ENCODE measurements around the gene HPS5. TPM values are rescaled to one million over a fixed set of nuclear protein-coding genes. Genes with fewer than 3 reads are reported as not detected.
"Not testable (repeated sequence)": the region's sequence is repeated elsewhere in the genome, so short reads cannot be mapped to it uniquely, and the experiment has no call there.

HPS5 gene
- polyA plus RNA-seq, 4 donors, result 20.4 to 24.3 (median 22.4) TPM

DNA sequence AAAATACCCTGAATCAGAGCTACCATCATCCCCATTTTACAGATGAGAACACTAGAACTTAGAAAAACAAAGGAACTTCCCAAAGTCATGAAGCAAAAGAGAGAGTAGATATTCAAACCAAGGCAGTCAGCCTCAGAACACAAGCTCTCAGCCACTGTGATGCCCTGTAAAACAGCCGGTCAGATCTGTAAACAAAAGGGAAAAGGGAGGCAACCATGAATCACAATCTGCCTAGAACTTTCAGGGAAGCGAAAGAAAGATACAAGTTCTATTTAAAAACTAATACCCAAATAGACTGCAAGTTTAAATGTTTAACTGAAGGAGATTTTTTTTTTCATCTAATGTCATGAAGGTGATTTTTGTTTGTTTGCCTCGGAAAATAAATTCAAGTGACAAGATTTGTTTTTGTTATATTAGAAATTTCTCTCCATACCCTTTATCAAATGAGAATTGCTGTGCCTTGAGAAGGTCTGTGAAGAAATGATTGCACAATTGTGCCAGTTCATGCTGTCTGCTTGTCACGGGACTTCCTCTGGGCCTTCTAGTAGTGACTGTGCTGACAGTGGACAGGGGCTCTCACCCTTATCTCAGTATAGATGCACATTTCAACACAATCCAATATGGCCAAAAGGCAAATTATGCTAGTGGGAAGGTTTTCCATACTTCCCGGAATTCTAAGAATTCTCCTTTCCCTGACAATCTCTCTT is 44.2 kb downstream of the HPS5 start:
- DNase-seq (ENCODE audit: low read depth in 4 of 4, low spot score in 3 of 4), result no peak

DNA sequence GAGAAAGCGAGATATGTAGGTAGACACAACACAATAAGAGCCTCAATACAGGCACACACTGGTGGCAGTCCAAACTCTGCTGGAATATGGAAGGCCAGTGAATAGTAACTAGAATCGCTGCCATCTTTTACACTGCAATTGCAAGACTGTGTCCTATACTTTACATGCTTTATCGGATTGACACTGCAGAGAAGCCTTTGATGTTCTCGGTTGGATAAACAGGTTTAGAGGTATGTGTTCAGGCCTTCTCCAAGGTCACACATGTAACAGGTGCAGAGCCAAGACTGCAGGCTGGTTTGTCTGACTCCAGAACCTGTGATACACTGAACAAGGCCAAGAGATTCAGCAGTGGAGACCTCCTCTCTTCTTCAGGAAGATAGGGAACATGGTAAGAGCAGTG is 50.7 kb downstream of the HPS5 start:
- no peak for DNase-seq (ENCODE audit: low read depth in 4 of 4, low spot score in 3 of 4)

- no peak for DNase-seq (ENCODE audit: low read depth in 4 of 4, low spot score in 3 of 4)
Measured at GRCh38 chr11:18270102-18270501, 51.8 kb downstream of the HPS5 start.

GRCh38 chr11:18269252-18269651 is 52.7 kb downstream of the HPS5 start:
- DNase-seq (ENCODE audit: low read depth in 4 of 4, low spot score in 3 of 4), result not testable (repeated sequence)

DNA sequence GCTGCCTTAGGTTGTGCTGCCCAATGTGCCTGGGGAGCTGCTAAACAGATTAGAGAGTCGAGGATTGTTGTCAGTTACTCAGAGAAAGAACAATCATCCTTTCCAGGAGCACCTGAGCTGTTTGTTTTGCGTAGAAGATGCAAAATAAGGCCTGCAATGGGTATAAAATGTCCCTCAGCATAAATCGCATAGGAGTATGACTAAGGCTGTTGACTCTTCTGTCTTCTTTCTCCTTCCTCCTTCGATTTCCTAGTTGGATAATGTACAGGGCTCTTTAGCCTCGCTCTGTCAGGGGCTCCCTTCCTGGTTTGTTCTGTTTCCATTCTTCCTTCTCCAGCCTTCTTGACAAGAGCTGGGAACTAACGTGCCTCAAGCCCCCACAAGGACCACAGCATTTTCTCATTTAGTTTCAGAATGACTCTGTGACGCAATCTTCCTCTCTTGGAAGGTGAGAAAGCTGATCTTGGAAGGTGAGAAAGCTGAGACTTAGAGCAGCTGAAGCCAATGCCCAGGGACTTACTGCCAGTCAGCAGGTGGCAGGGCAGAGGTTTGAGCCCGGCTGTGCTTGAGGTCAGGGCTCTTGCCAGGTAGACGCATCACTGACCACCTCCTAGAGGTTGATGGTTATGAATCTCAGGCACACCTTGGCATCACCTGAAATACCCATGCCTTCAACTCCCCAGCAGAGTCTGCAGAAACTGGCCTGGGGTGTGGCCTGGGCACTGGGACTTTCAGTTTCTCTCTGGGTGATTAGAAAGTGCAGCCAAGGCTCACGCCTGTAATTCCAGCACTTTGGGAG is 54.4 kb downstream of the HPS5 start:
- not testable (repeated sequence) for DNase-seq (ENCODE audit: low read depth in 4 of 4, low spot score in 3 of 4)

GRCh38 chr11:18265949-18266348 is 56.0 kb downstream of the HPS5 start, which contains the start of gene SAA1:
Gene SAA1, plus strand, starts transcription at chr11:18266264. Its CDS starts 624 bp downstream, at chr11:18266888.
- no peak for DNase-seq (ENCODE audit: low read depth in 4 of 4, low spot score in 3 of 4)

DNA sequence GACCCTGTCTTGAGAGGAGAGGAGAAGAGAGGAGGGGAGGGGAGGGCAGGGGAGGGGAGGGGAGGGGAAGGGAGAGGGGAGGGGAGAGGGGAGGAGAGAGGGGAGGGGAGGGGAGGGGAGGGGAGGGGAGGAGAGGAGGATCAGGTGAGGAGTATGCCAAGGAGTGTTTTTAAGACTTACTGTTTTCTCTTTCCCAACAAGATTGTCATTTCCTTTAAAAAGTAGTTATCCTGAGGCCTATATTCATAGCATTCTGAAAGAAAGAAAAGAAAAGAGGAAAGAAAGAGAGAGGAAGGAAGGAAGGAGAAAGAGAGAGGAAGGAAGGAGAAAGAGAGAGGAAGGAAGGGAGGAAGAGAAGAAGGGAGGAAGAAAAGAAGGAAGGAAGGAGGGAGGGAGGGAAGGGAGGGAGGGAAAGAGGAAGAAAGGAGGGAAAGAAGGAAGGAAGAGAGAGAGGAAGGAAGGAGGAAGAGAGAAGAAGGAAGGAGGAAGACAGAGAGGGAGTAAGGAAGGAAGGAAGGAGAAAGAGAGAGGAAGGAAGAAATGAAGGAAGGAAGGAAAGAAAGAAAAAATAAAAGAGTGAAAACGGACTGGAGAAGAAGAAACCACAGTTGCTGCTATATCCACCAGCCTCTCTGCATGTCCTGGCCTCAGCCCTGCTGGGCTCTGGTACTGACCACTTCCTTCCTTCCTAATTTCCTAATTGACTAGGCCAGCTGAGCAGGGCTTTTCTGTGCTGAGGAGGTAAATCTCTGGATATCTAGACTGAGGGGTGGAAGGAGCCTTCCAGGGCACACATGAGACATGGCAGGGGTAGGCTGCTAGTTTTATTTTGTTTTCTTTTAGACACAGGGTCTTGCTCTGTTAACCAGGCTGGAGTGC is 57.0 kb downstream of the HPS5 start:
- DNase-seq (ENCODE audit: low read depth in 4 of 4, low spot score in 3 of 4), result no peak

DNA sequence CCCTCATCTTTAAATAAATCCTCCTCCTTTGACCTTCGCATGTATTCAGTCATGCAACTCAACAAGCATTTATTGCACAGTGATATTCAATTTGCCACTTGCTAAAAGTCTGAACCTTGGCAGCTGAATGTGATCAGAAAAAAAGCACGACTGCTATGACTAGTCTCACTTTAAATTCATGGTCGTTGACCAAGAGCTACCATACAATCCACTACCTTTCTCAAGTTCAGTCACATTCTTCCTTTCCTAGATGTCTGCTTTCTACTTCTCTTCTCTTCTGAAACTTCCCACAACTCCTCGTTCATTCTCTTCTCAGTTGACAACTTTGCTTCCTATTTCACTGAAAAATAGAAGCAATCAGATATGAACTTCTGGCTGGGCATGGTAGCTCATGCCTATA is 57.9 kb downstream of the HPS5 start:
- no peak for DNase-seq (ENCODE audit: low read depth in 4 of 4, low spot score in 3 of 4)

GRCh38 chr11:18262681-18263350 is 59.1 kb downstream of the HPS5 start:
- DNase-seq (ENCODE audit: low read depth in 4 of 4, low spot score in 3 of 4), result not testable (repeated sequence)

DNA sequence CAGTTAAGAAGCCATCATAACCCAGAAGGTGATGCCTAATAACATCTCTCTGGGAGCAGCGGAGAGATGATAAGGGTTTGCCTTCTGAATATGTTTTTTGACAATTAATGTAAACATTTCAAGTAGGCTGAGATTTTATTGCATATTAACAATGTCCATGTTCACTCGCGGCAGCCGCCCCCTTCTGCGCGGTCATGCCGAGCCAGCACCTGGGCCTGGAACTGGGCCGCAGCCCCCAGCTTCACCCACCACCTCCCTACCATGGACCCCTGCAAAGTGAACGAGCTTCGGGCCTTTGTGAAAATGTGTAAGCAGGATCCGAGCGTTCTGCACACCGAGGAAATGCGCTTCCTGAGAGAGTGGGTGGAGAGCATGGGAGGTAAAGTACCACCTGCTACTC is 60.2 kb downstream of the HPS5 start:
- no peak for DNase-seq (ENCODE audit: low read depth in 4 of 4, low spot score in 3 of 4)

DNA sequence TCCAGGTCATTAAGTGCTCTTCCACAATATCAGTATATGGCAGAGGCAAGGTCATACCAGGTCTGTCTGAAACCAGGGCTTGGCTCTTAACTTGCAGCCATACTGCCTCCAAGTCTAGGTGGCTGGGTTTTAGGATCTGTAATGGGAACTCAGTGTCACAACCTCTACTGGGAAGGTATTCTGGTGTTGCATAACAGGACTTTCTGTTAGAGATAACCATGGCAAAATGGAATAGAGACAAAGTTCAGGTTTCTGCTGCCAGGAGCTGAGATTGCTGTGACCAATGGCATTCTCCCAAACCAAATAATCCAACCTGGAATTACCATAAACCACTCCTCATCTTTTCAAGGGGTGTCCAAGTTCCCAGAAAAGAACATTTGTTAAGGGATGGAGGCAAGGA is 62.7 kb downstream of the HPS5 start:
- no peak for DNase-seq (ENCODE audit: low read depth in 4 of 4, low spot score in 3 of 4)

- no peak for DNase-seq (ENCODE audit: low read depth in 4 of 4, low spot score in 3 of 4)
Measured at GRCh38 chr11:18254781-18255361, 67.1 kb downstream of the HPS5 start.

- no peak for DNase-seq (ENCODE audit: low read depth in 4 of 4, low spot score in 3 of 4)
Measured at GRCh38 chr11:18253778-18254338, 68.1 kb downstream of the HPS5 start.

- DNase-seq (ENCODE audit: low read depth in 4 of 4, low spot score in 3 of 4), result no peak
Measured at GRCh38 chr11:18253233-18253632, 68.7 kb downstream of the HPS5 start.

- no peak for DNase-seq (ENCODE audit: low read depth in 4 of 4, low spot score in 3 of 4)
Measured at GRCh38 chr11:18248561-18248960, 73.4 kb downstream of the HPS5 start, which contains the start of gene SAA2. Gene SAA2, minus strand, starts transcription at chr11:18248668. Its CDS starts 657 bp downstream, at chr11:18248011.

DNA sequence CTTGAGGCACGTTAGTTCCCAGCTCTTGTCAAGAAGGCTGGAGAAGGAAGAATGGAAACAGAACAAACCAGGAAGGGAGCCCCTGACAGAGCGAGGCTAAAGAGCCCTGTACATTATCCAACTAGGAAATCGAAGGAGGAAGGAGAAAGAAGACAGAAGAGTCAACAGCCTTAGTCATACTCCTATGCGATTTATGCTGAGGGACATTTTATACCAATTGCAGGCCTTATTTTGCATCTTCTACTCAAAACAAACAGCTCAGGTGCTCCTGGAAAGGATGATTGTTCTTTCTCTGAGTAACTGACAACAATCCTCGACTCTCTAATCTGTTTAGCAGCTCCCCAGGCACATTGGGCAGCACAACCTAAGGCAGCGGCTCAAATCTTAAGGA is 74.8 kb downstream of the HPS5 start:
- not testable (repeated sequence) for DNase-seq (ENCODE audit: low read depth in 4 of 4, low spot score in 3 of 4)

- not testable (repeated sequence) for DNase-seq (ENCODE audit: low read depth in 4 of 4, low spot score in 3 of 4)
Measured at GRCh38 chr11:18246379-18247190, 75.4 kb downstream of the HPS5 start.

- no peak for DNase-seq (ENCODE audit: low read depth in 4 of 4, low spot score in 3 of 4)
Measured at GRCh38 chr11:18245396-18245795, 76.5 kb downstream of the HPS5 start.
